Keratinocyte (primary cell): ENCODE data around the gene ARX. TPM values are rescaled to one million over a fixed set of nuclear protein-coding genes. Genes with fewer than 3 reads are reported as not detected.

Experiments
- DNase-seq: peaks from one replicate; pipeline ENCODE4 v3.0.0-alpha.2; 2011; ENCODE audit warnings: low read depth, missing footprints, low spot score
- FAIRE-seq: peaks from 2 replicates; lab custom pipeline; 2011; peaks lifted over from hg19 to GRCh38; lab: Jason Lieb, UNC
- H2AFZ ChIP-seq: 2 replicates; pipeline ENCODE4 v1.6.0; 2012; ENCODE audit warnings: low read length, control low read depth, inconsistent platforms; ENCODE audit not compliant: control insufficient read depth
- H3K27ac ChIP-seq: 2 replicates; pipeline ENCODE4 v1.5.1; 2011; ENCODE audit warnings: low read length; ENCODE audit not compliant: control insufficient read depth, insufficient read depth
- H3K27me3 ChIP-seq: 3 replicates; pipeline ENCODE4 v1.6.0; 2011; ENCODE audit warnings: low read length; ENCODE audit not compliant: control insufficient read depth, insufficient read depth; ENCODE audit errors: extremely low read depth
- H3K36me3 ChIP-seq, 2 experiments: 2 replicates in 1 of 2; 3 replicates in 1 of 2; pipeline ENCODE4 v1.5.1; 2011; ENCODE audit warnings: low read length in 2 of 2, mild to moderate bottlenecking in 1 of 2; ENCODE audit not compliant: control insufficient read depth in 2 of 2, insufficient read depth in 2 of 2; ENCODE audit errors: extremely low read depth in 1 of 2
- H3K4me1 ChIP-seq: 3 replicates; pipeline ENCODE4 v1.5.1; 2011; ENCODE audit warnings: low read length; ENCODE audit not compliant: control insufficient read depth, insufficient read depth; ENCODE audit errors: extremely low read depth
- H3K4me2 ChIP-seq: 3 replicates; pipeline ENCODE4 v1.6.0; 2011; ENCODE audit warnings: low read depth, low read length; ENCODE audit not compliant: control insufficient read depth, insufficient read depth; ENCODE audit errors: extremely low read depth
- H3K4me3 ChIP-seq, 3 experiments: fragments of 200-600 bp in 1 of 3; sonication (generic) in 1 of 3; 2 replicates in 2 of 3; 3 replicates in 1 of 3; pipeline ENCODE4 v1.5.1; 2011 to 2016; ENCODE audit warnings: low read length in 3 of 3, mild to moderate bottlenecking in 3 of 3, control low read depth in 2 of 3, inconsistent platforms in 1 of 3, low read depth in 1 of 3, mixed read lengths in 1 of 3, mixed run types in 1 of 3, moderate library complexity in 1 of 3; ENCODE audit not compliant: control insufficient read depth in 2 of 3, insufficient read depth in 2 of 3; ENCODE audit errors: extremely low read depth in 1 of 3
- H3K79me2 ChIP-seq: 2 replicates; pipeline ENCODE4 v1.6.0; 2012; ENCODE audit warnings: low read length; ENCODE audit not compliant: control insufficient read depth, insufficient read depth
- H3K9ac ChIP-seq: 3 replicates; pipeline ENCODE4 v1.6.0; 2011; ENCODE audit warnings: low read length; ENCODE audit not compliant: control insufficient read depth, insufficient read depth; ENCODE audit errors: extremely low read depth
- H3K9me1 ChIP-seq: 3 replicates; pipeline ENCODE4 v1.6.0; 2011; ENCODE audit warnings: low read length; ENCODE audit not compliant: control insufficient read depth, insufficient read depth; ENCODE audit errors: extremely low read depth
- H3K9me3 ChIP-seq: 2 replicates; pipeline ENCODE4 v1.5.1; 2012; ENCODE audit warnings: low read depth, low read length; ENCODE audit not compliant: control insufficient read depth
- H4K20me1 ChIP-seq: 3 replicates; pipeline ENCODE4 v1.6.0; 2011; ENCODE audit warnings: low read length; ENCODE audit not compliant: control insufficient read depth, insufficient read depth; ENCODE audit errors: extremely low read depth
- CTCF ChIP-seq, 3 experiments: IDR thresholded peaks in 1 of 3; conservative IDR thresholded peaks in 1 of 3; optimal IDR thresholded peaks in 1 of 3; 2 replicates in 2 of 3; 3 replicates in 1 of 3; pipeline versions ENCODE3 to v1.5.1; 2011; ENCODE audit warnings: low read length in 3 of 3, mild to moderate bottlenecking in 3 of 3, moderate library complexity in 2 of 3, control low read depth in 1 of 3, inconsistent platforms in 1 of 3; ENCODE audit not compliant: insufficient read depth in 2 of 3; ENCODE audit errors: extremely low read depth in 1 of 3
- EZH2 ChIP-seq: IDR thresholded peaks from one replicate; pipeline ENCODE4 v1.6.1; 2012; ENCODE audit warnings: inconsistent platforms, mild to moderate bottlenecking, low read length, moderate library complexity
- dilution Hi-C: fragments of 300-500 bp; cut with MboI; formaldehyde crosslinking; loops from one replicate; pipeline ENCODE4 v1.7.0; 2020; ENCODE audit warnings: low sequenced_read_pairs; ENCODE audit not compliant: extremely low pct_ligation_motif_present
- polyA plus RNA-seq, 5 experiments: library from polyadenylated mRNA; depleted of rRNA in 3 of 5; stranded (reverse) in 3 of 5; stranded (forward) in 1 of 5; unstranded in 1 of 5; fragments of >200 nt; gene quantifications; 1 replicate in 1 of 5; 2 replicates in 3 of 5; 3 replicates in 1 of 5; pipeline versions ENCODE4 v1.2.1 to v1.2.3, GENCODE V29; 2011 to 2012; ENCODE audit warnings: missing spikeins in 2 of 5, low read depth in 1 of 5, low replicate concordance in 1 of 5

ARX gene
- polyA plus RNA-seq, 1 donor (not counting 4 experiments of a cell fraction or from before 2014, with no cell fraction given), result not detected

GRCh38 chrX:25034889-25035288, 19.1 kb upstream of the ARX start:
- Histone ChIP-seq H3K27me3 (no peaks in the 10 kb centered on the region), H3K9ac (no peak overlapping the region), H3K27ac (no peak overlapping the region), H4K20me1 (no peaks in the 10 kb centered on the region), H3K9me1 (no peaks in the 10 kb centered on the region), H3K4me2 (no peak overlapping the region), H3K79me2 (no peaks in the 10 kb centered on the region), H3K4me3 (no peak overlapping the region), H3K36me3 (no peaks in the 10 kb centered on the region), H3K9me3 (no peaks in the 10 kb centered on the region), H2AFZ (no peak overlapping the region), H3K4me1 (no peaks in the 10 kb centered on the region)
- no peak for TF ChIP-seq EZH2
- peak in 2 of 3 experiments; percentile 28 to 30 for TF ChIP-seq CTCF (optimal IDR thresholded peaks at IDR 0.05 in 1 of 3, IDR thresholded peaks at IDR 0.05 in 1 of 3, conservative IDR thresholded peaks at IDR 0.05 in 1 of 3; ENCODE audit: extremely low read depth in 1 of 3, insufficient read depth in 2 of 3, low read length in 3 of 3)
- FAIRE-seq (no peak), DNase-seq (no peak)
- dilution Hi-C loops, result no loop called here

- TF ChIP-seq CTCF (optimal IDR thresholded peaks at IDR 0.05 in 1 of 3, IDR thresholded peaks at IDR 0.05 in 1 of 3, conservative IDR thresholded peaks at IDR 0.05 in 1 of 3; ENCODE audit: extremely low read depth in 1 of 3, insufficient read depth in 2 of 3, low read length in 3 of 3) (no peak), EZH2 (no peak)
- no peak for FAIRE-seq
- DNase-seq, result no peak
- Histone ChIP-seq H3K4me3 (no peak overlapping the region), H3K9me1 (no peaks in the 10 kb centered on the region), H3K4me1 (peaks cover 15% of the 10 kb centered on the region), H3K27ac (peak overlapping the region; percentile 41), H2AFZ (no peak overlapping the region), H3K4me2 (no peak overlapping the region), H3K79me2 (no peaks in the 10 kb centered on the region), H3K36me3 (no peaks in the 10 kb centered on the region), H3K9ac (no peak overlapping the region), H4K20me1 (no peaks in the 10 kb centered on the region), H3K9me3 (no peaks in the 10 kb centered on the region), H3K27me3 (no peaks in the 10 kb centered on the region)
- dilution Hi-C loops, result no loop called here
These were observed 13.6 kb upstream of the ARX start for GRCh38 chrX:25029288-25029825.
